OCI-LY3 (cell line): ENCODE results near the gene CHD8.

Source experiments
- CTCF ChIP-seq: fragments of 200-600, 300-600 bp; sonication (generic); IDR thresholded peaks from 2 replicates; pipeline ENCODE4 v1.5.1; 2014; ENCODE audit warnings: antibody characterized with exemption, low read length, low read depth
- EZH2phosphoT487 ChIP-seq: fragments of 200-600 bp; shearing (Covaris generic); IDR thresholded peaks from 2 replicates; pipeline ENCODE4 v1.6.1; 2018; ENCODE audit warnings: antibody characterized with exemption, mixed run types, low read depth

GRCh38 chr14:21476925-21477681 is 21.2 kb upstream of the CHD8 start, which contains the start of the genes RAB2B and TOX4:
- peak; percentile 87 for TF ChIP-seq CTCF
- no peak for TF ChIP-seq EZH2phosphoT487
